ENCODE measurements around the gene SH3RF3.

The SH3RF3 gene

GRCh38 chr2:109342256-109342850 is 213.3 kb downstream of the SH3RF3 start:
- DNase-seq, result no peak

- no peak for DNase-seq
These were observed 213.9 kb downstream of the SH3RF3 start for GRCh38 chr2:109342930-109343329.

GRCh38 chr2:109343460-109343859 is 214.5 kb downstream of the SH3RF3 start:
- DNase-seq, result no peak

- no peak for DNase-seq
These were observed 215.3 kb downstream of the SH3RF3 start for GRCh38 chr2:109344270-109344805.

- no peak for DNase-seq
These were observed 216.1 kb downstream of the SH3RF3 start for GRCh38 chr2:109345091-109345490.

- no peak for DNase-seq
These were observed 216.9 kb downstream of the SH3RF3 start for GRCh38 chr2:109345653-109346480.

- DNase-seq, result no peak
These were observed 217.7 kb downstream of the SH3RF3 start for GRCh38 chr2:109346601-109347228.

GRCh38 chr2:109347626-109348025 is 218.6 kb downstream of the SH3RF3 start:
- DNase-seq, result no peak

GRCh38 chr2:109348190-109348589 is 219.2 kb downstream of the SH3RF3 start:
- no peak for DNase-seq

GRCh38 chr2:109348671-109349502 is 219.9 kb downstream of the SH3RF3 start:
- no peak for DNase-seq

GRCh38 chr2:109349503-109350465 is 220.8 kb downstream of the SH3RF3 start:
- no peak for DNase-seq

GRCh38 chr2:109350526-109350925 is 221.5 kb downstream of the SH3RF3 start:
- no peak for DNase-seq

- DNase-seq, result peak in 1 of 2 donors; percentile 6
These were observed 222.3 kb downstream of the SH3RF3 start for GRCh38 chr2:109351164-109351756.

GRCh38 chr2:109352056-109352897 is 223.3 kb downstream of the SH3RF3 start:
- peak in 1 of 2 donors; percentile 3 for DNase-seq

GRCh38 chr2:109352898-109353689 is 224.1 kb downstream of the SH3RF3 start:
- DNase-seq, result peak in 1 of 2 donors; percentile 6

- peak in 1 of 2 donors; percentile 10 for DNase-seq
These were observed 225.1 kb downstream of the SH3RF3 start for GRCh38 chr2:109353806-109354745.

- peak in 1 of 2 donors; percentile 7 for DNase-seq
These were observed 226.3 kb downstream of the SH3RF3 start for GRCh38 chr2:109355192-109355843.

All from stimulated activated CD4-positive, alpha-beta T cell treated with anti-CD3 and anti-CD28 coated beads, Interleukin-2, amount 100 ng/mL, for 24 hours (primary cell).